ENCODE measurements around the gene DHRS12. TPM values are rescaled to one million over a fixed set of nuclear protein-coding genes. Genes with fewer than 3 reads are reported as not detected.

Gene DHRS12
- total RNA-seq, 3 donors from 2014 or later (not counting 1 experiment from before 2014, with no cell fraction given) = 7.0 to 11.7 (median 10.4) TPM

DNA sequence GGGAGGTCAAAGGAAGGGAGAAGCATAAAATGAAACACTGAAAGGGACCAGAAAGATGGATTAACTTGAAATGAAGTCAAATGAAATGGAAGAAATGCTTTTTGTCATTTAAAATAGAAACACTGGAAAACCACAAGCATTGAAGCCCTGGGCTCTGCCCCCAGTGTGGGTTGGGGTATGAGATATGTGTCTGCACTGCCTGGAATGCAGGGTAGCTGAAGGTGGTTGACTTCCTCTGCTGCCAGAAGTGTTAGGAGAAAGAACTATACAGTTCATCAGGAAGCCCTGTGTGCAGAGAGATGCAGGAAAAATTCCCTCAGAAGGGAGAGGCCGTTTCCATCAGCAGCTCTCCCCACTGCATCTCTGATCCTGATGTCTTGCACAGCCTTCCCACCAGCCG lies 69.2 kb downstream of the DHRS12 start:
- H3K4me3 Mint-ChIP-seq = no peak overlapping the region
- no peak for ATAC-seq

GRCh38 chr13:51733374-51734298 lies 70.3 kb downstream of the DHRS12 start:
- Histone ChIP-seq H3K27ac (ENCODE audit: low read length) (no peak overlapping the region), H3K27me3 (ENCODE audit: control insufficient read depth, insufficient read depth, low read length) (no peaks in the 10 kb centered on the region), H3K36me3 (ENCODE audit: control insufficient read depth, insufficient read depth, low read length) (peaks cover 1% of the 10 kb centered on the region), H3K4me1 (ENCODE audit: control insufficient read depth, insufficient read depth, low read length) (peaks cover 16% of the 10 kb centered on the region), H3K9me3 (ENCODE audit: control insufficient read depth, insufficient read depth, low read length) (no peaks in the 10 kb centered on the region), H3K4me3 (ENCODE audit: low read length) (no peak overlapping the region)
- ATAC-seq = no peak
- WGBS (ENCODE audit: insufficient coverage) = 95% methylated on average over 2 of the region's 3 CpGs
- Mint-ChIP-seq H3K27ac (peak overlapping the region in 1 of 2 donors; percentile 26), H3K4me1 (peaks cover 22 to 40% of the 10 kb centered on the region in 2 donors), H3K4me3 (no peak overlapping the region), H3K9me3 (no peaks in the 10 kb centered on the region), H3K36me3 (no peaks in the 10 kb centered on the region), H3K27me3 (ENCODE audit: low read depth in 2 of 2) (no peaks in the 10 kb centered on the region)
- TF ChIP-seq CTCF (IDR thresholded peaks at IDR 0.05) = no peak
- no peak for DNase-seq
- intact Hi-C loops (cut with micrococcal nuclease) = no loop called here

More for the DNA sequence above, 69.2 kb downstream of the DHRS12 start:
- H3K27ac Mint-ChIP-seq = no peak overlapping the region
- H3K27me3 Mint-ChIP-seq (ENCODE audit: low read depth in 2 of 2) = no peaks in the 10 kb centered on the region
- H3K9me3 Mint-ChIP-seq = no peaks in the 10 kb centered on the region
- TF ChIP-seq CTCF (IDR thresholded peaks at IDR 0.05) = no peak
- intact Hi-C loops (cut with micrococcal nuclease) = no loop called here
- H3K9me3 ChIP-seq (ENCODE audit: control insufficient read depth, insufficient read depth, low read length) = no peaks in the 10 kb centered on the region
- no peak for DNase-seq
- no peak overlapping the region for H3K27ac ChIP-seq (ENCODE audit: low read length)
- WGBS (ENCODE audit: insufficient coverage) = 88% methylated on average over 2 of the region's 2 CpGs
- peaks cover 16% of the 10 kb centered on the region for H3K4me1 ChIP-seq (ENCODE audit: control insufficient read depth, insufficient read depth, low read length)
- H3K4me1 Mint-ChIP-seq = peaks cover 22 to 43% of the 10 kb centered on the region in 2 donors
- peaks cover 9% of the 10 kb centered on the region for H3K36me3 ChIP-seq (ENCODE audit: control insufficient read depth, insufficient read depth, low read length)
- H3K4me3 ChIP-seq (ENCODE audit: low read length) = no peak overlapping the region
- H3K36me3 Mint-ChIP-seq = peaks cover 10% of the 10 kb centered on the region
- no peaks in the 10 kb centered on the region for H3K27me3 ChIP-seq (ENCODE audit: control insufficient read depth, insufficient read depth, low read length)

GRCh38 chr13:51731759-51732158 lies 72.2 kb downstream of the DHRS12 start:
- Histone ChIP-seq H3K4me3 (ENCODE audit: low read length) (no peak overlapping the region), H3K27ac (ENCODE audit: low read length) (no peak overlapping the region), H3K9me3 (ENCODE audit: control insufficient read depth, insufficient read depth, low read length) (no peaks in the 10 kb centered on the region), H3K36me3 (ENCODE audit: control insufficient read depth, insufficient read depth, low read length) (peaks cover 12% of the 10 kb centered on the region), H3K4me1 (ENCODE audit: control insufficient read depth, insufficient read depth, low read length) (peaks cover 9% of the 10 kb centered on the region), H3K27me3 (ENCODE audit: control insufficient read depth, insufficient read depth, low read length) (no peaks in the 10 kb centered on the region)
- DNase-seq (no peak), ATAC-seq (no peak)
- no peak overlapping the region for H3K4me3 Mint-ChIP-seq
- no peak overlapping the region for H3K27ac Mint-ChIP-seq
- intact Hi-C loops (cut with micrococcal nuclease) = no loop called here
- H3K36me3 Mint-ChIP-seq = peaks cover 7% of the 10 kb centered on the region
- peaks cover 14 to 30% of the 10 kb centered on the region in 2 donors for H3K4me1 Mint-ChIP-seq
- no peaks in the 10 kb centered on the region for H3K9me3 Mint-ChIP-seq
- no peaks in the 10 kb centered on the region for H3K27me3 Mint-ChIP-seq (ENCODE audit: low read depth in 2 of 2)
- no peak for TF ChIP-seq CTCF (IDR thresholded peaks at IDR 0.05)
- 85% methylated on average over 4 of the region's 4 CpGs for WGBS (ENCODE audit: insufficient coverage)
